RWPE1 (cell line): ENCODE data around the gene RAD18.

Experiments
- CTCF ChIA-PET: fragments of 350-600 bp; sonication (Branson Sonifier 250); formaldehyde crosslinking; extraction: SDS; loops from one replicate; lab custom pipeline; 2021; lab: Yijun Ruan, JAX
- POLR2A ChIA-PET: fragments of 400-600 bp; formaldehyde crosslinking; extraction: SDS; loops from one replicate; lab custom pipeline; 2020; ENCODE audit warnings: antibody characterized with exemption; ENCODE audit not compliant: low non-redundant PET; lab: Yijun Ruan, JAX
- DNase-seq: peaks from one replicate; pipeline ENCODE4 v3.0.0; 2012; ENCODE audit warnings: low spot score
- H3K27ac ChIP-seq: fragments of 450-650 bp; 2 replicates; pipeline ENCODE4 v1.5.1; 2017
- CTCF ChIP-seq: fragments of 450-650 bp; conservative IDR thresholded peaks from 2 replicates; pipeline ENCODE4 v1.5.1; 2017; ENCODE audit warnings: low read depth, mild to moderate bottlenecking

RAD18 gene

DNA sequence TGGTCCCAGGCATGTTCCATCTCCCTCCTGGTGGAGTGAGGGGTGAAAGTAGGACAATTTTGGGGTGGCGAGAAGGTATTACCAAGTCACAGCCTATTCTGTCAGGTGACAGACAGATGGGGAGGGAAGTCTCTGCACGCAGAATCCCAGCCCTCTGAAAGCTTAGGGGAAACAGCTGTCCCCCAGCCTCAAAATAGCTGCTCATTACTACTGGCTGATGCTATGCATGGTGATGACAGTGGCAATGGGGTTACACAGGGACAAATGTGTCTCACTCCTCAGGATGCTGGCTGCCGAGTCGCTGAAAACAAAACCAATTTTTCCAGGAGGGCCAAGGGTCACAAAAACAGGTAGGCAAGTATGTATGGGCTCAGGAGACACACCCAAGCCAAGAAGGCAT lies 125.0 kb downstream of the RAD18 start:
- no peak for DNase-seq
- TF ChIP-seq CTCF = no peak
- CTCF ChIA-PET = no interaction called here
- POLR2A ChIA-PET = no interaction called here
- H3K27ac ChIP-seq = no peak overlapping the region

DNA sequence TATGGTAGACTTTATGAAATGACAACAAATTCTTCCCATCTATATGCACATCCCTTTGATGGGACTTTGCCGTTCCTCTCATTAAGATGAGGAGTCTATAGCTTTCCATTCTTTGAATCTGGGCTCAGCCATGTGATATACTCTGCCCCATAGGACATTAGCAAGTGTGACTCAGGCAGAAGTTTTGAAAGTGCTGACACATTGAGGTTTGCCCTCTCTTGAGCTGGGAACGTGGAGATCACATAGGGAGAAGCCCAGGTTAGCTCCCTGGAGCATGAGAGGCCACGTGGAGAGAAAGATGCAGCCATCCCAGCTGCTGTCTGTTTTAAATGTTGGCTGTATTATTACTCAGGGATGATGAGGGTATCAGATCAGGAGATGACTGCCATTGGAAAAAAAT lies 126.1 kb downstream of the RAD18 start:
- ChIA-PET CTCF (no interaction called here), POLR2A (no interaction called here)
- no peak overlapping the region for H3K27ac ChIP-seq
- peak; percentile 7 for DNase-seq
- TF ChIP-seq CTCF = no peak

GRCh38 chr3:8836096-8836495 lies 127.2 kb downstream of the RAD18 start:
- POLR2A ChIA-PET = no interaction called here
- CTCF ChIA-PET = no interaction called here

DNA sequence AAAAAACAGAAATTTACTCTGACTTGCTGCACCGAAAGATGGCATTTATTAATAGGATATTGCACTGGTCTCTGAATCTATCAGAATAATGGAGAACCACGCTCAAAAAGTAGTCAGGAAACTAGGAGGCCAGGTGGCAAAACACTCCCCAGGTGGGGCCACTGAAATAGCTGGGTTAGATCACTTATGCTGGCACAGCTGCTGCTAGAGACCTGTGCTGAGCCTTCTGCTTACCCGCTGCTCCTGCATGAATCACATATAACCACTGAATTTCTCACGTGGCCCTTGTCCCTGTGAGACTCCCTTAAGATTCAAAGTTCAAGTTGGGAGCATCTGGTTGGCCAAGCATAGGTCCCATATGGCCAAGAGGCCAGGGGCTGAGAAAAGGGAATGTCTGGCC lies 127.9 kb downstream of the RAD18 start:
- no peak for DNase-seq
- CTCF ChIA-PET = no interaction called here
- TF ChIP-seq CTCF = no peak
- H3K27ac ChIP-seq = no peak overlapping the region
- POLR2A ChIA-PET = no interaction called here

More at GRCh38 chr3:8836096-8836495, 127.2 kb downstream of the RAD18 start:
- H3K27ac ChIP-seq = no peak overlapping the region
- DNase-seq = no peak
- TF ChIP-seq CTCF = no peak

- CTCF ChIA-PET = no interaction called here
- no peak for DNase-seq
- H3K27ac ChIP-seq = no peak overlapping the region
- POLR2A ChIA-PET = no interaction called here
- TF ChIP-seq CTCF = no peak
Measured at GRCh38 chr3:8834974-8835373, 128.3 kb downstream of the RAD18 start.

- POLR2A ChIA-PET = no interaction called here
- no peak for DNase-seq
- CTCF ChIA-PET = interaction anchor here (1.2 kb wide), 1 partner anchor 108 kb away, joined by 3 read pairs; no protein-coding TSS in a partner anchor
Measured at GRCh38 chr3:8827641-8828040, 135.6 kb downstream of the RAD18 start.

More at GRCh38 chr3:8827641-8828040, 135.6 kb downstream of the RAD18 start:
- TF ChIP-seq CTCF = no peak
- H3K27ac ChIP-seq = no peak overlapping the region
